ENCODE measurements around the gene CCNY.

- TF ChIP-seq CTCF (IDR thresholded peaks at IDR 0.05; ENCODE audit: low read depth, low read length): no peak
- no peak for TF ChIP-seq EZH2phosphoT487 (IDR thresholded peaks at IDR 0.05; ENCODE audit: low read depth)
These were observed 208.9 kb downstream of the CCNY start for GRCh38 chr10:35545079-35545657.

Data from OCI-LY3 (cell line).